HCT116 (cell line): ENCODE results near the gene TCEA2. TPM values are rescaled to one million over a fixed set of nuclear protein-coding genes. Genes with fewer than 3 reads are reported as not detected.

ENCODE experiments used
- ATAC-seq: fragments of 200-7000 bp; cut with Tn5 transposase; 2 replicates; pipeline ENCODE4 v1.9.1; 2020; ENCODE audit warnings: mild to moderate bottlenecking, moderate library complexity
- BruUV-seq: library from RNA; stranded (reverse); fragments of 400-500 nt; replicated peaks from 2 replicates; lab custom pipeline; 2021; lab: Mats Ljungman, UMichigan
- CTCF ChIA-PET: fragments of 300-600 bp; sonication (Branson Sonifier 250); formaldehyde crosslinking; loops from one replicate; lab custom pipeline; 2021; ENCODE audit warnings: antibody characterized with exemption; lab: Charles Lee
- POLR2A ChIA-PET: fragments of 300-600, 350-600 bp; sonication (Branson Sonifier 250); formaldehyde crosslinking; loops from one replicate; lab custom pipeline; 2021; ENCODE audit warnings: antibody characterized with exemption; lab: Charles Lee
- RAD21 ChIA-PET, 2 experiments: fragments of 300-600 bp; sonication (Branson Sonifier 250); formaldehyde crosslinking; loops; one replicate each; lab custom pipeline; 2023; ENCODE audit warnings: low total read pairs in 2 of 2; ENCODE audit not compliant: uncharacterized antibody in 2 of 2, unreplicated experiment in 2 of 2, low non-redundant PET in 1 of 2; lab: Charles Lee
- DNase-seq: peaks from one replicate; pipeline ENCODE4 v3.0.0-alpha.2; 2010; ENCODE audit warnings: low read depth, low spot score
- H2AFZ ChIP-seq: fragments of 200-600 bp; shearing (Covaris generic), sonication (generic); 2 replicates; pipeline ENCODE4 v1.6.1; 2017; ENCODE audit warnings: low read depth, mixed run types, mixed read lengths, antibody characterized with exemption, low read length; ENCODE audit not compliant: poor library complexity, severe bottlenecking
- H3K27ac ChIP-seq: 2 replicates; pipeline ENCODE4 v1.5.1; 2012; ENCODE audit warnings: low read depth, low read length
- H3K27me3 ChIP-seq: fragments of 200-600 bp; sonication (generic); 2 replicates; pipeline ENCODE4 v1.6.1; 2016; ENCODE audit warnings: mixed run types, low read length, mixed read lengths; ENCODE audit not compliant: insufficient read depth
- H3K36me3 ChIP-seq, 2 experiments: fragments of 200-500 bp in 1 of 2; fragments of 200-600 bp in 1 of 2; sonication (Bioruptor generic) in 1 of 2; sonication (generic) in 1 of 2; 2 replicates each; pipeline versions ENCODE4 v1.5.1 to v1.6.1; 2014 to 2016; ENCODE audit warnings: low read length in 2 of 2, inconsistent platforms in 1 of 2, mixed read lengths in 1 of 2, mixed run types in 1 of 2; ENCODE audit not compliant: insufficient read depth in 2 of 2, control insufficient read depth in 1 of 2
- H3K4me1 ChIP-seq, 2 experiments: fragments of 200-600 bp in 1 of 2; sonication (generic) in 1 of 2; 2 replicates each; pipeline versions ENCODE4 v1.5.1 to v1.6.1; 2012 to 2017; ENCODE audit warnings: low read length in 2 of 2, inconsistent platforms in 1 of 2, mild to moderate bottlenecking in 1 of 2, mixed read lengths in 1 of 2, mixed run types in 1 of 2, moderate library complexity in 1 of 2; ENCODE audit not compliant: insufficient read depth in 2 of 2, control insufficient read depth in 1 of 2
- H3K4me2 ChIP-seq: fragments of 200-600 bp; sonication (generic); 2 replicates; pipeline ENCODE4 v1.6.1; 2017; ENCODE audit warnings: mixed run types, low read length, mixed read lengths
- H3K4me3 ChIP-seq, 2 experiments: fragments of 200-600 bp in 1 of 2; sonication (generic) in 1 of 2; replicated peaks in 1 of 2; 2 replicates each; pipeline ENCODE4 v1.5.1; 2011 to 2016; ENCODE audit warnings: low read length in 2 of 2, control low read depth in 1 of 2, low read depth in 1 of 2, mild to moderate bottlenecking in 1 of 2, mixed read lengths in 1 of 2, mixed run types in 1 of 2
- H3K79me2 ChIP-seq: fragments of 200-600 bp; sonication (generic); 2 replicates; pipeline ENCODE4 v1.6.1; 2017; ENCODE audit warnings: mild to moderate bottlenecking, mixed run types, low read length, moderate library complexity, mixed read lengths; ENCODE audit not compliant: insufficient read depth
- H3K9ac ChIP-seq: fragments of 200-600 bp; sonication (generic); 2 replicates; pipeline ENCODE4 v1.6.1; 2016; ENCODE audit warnings: low read length, mixed read lengths
- H3K9me2 ChIP-seq: fragments of 200-600 bp; sonication (generic), shearing (Covaris generic); 2 replicates; pipeline ENCODE4 v1.6.1; 2017; ENCODE audit warnings: mixed run types, mild to moderate bottlenecking, moderate library complexity; ENCODE audit not compliant: insufficient read depth
- H3K9me3 ChIP-seq, 2 experiments: fragments of 200-500 bp in 1 of 2; fragments of 200-600 bp in 1 of 2; sonication (Bioruptor generic) in 1 of 2; sonication (generic) in 1 of 2; 2 replicates each; pipeline ENCODE4 v1.6.1; 2014 to 2017; ENCODE audit warnings: low read length in 2 of 2, mixed read lengths in 2 of 2, inconsistent platforms in 1 of 2, low read depth in 1 of 2, mild to moderate bottlenecking in 1 of 2, mixed run types in 1 of 2, moderate library complexity in 1 of 2; ENCODE audit not compliant: control insufficient read depth in 1 of 2, insufficient read depth in 1 of 2
- H4K20me1 ChIP-seq: fragments of 200-600 bp; sonication (generic), shearing (Covaris generic); 2 replicates; pipeline ENCODE4 v1.6.1; 2017; ENCODE audit warnings: mixed run types, mild to moderate bottlenecking, moderate library complexity; ENCODE audit not compliant: insufficient read depth
- EZH2 ChIP-seq: fragments of 200-600 bp; sonication (generic); IDR thresholded peaks from 2 replicates; pipeline ENCODE4 v1.6.1; 2017; ENCODE audit warnings: antibody characterized with exemption, mixed run types
- FOSL1 ChIP-seq: IDR thresholded peaks from 2 replicates; pipeline ENCODE4 v1.6.1; 2012; ENCODE audit warnings: low read depth
- JUND ChIP-seq: IDR thresholded peaks from 2 replicates; pipeline ENCODE4 v1.6.1; 2012
- POLR2AphosphoS5 ChIP-seq: IDR thresholded peaks from 2 replicates; pipeline ENCODE4 v1.6.1; 2011; ENCODE audit warnings: mild to moderate bottlenecking, low read depth, low read length, moderate library complexity
- SRF ChIP-seq: IDR thresholded peaks from 2 replicates; pipeline ENCODE4 v1.6.1; 2012; ENCODE audit warnings: low read depth
- ZFX ChIP-seq: fragments of 450-650 bp; IDR thresholded peaks from 2 replicates; pipeline ENCODE4 v1.6.1; 2017
- intact Hi-C: fragments of 100-400 bp; cut with micrococcal nuclease; formaldehyde crosslinking; loops from 2 replicates; pipeline ENCODE4 v1.10.0; 2022
- total RNA-seq: library from RNA; stranded (reverse); gene quantifications from one replicate; pipeline ENCODE4 v1.2.1, GENCODE V29; 2021; ENCODE audit not compliant: unreplicated experiment
- TF ChIP-seq, protein P1 (sequence below): IDR thresholded peaks from 2 replicates; pipeline ENCODE4 v1.6.1; 2012; ENCODE audit warnings: low read depth
- TF ChIP-seq, protein P2 (sequence below): IDR thresholded peaks from 2 replicates; pipeline ENCODE4 v1.6.1; 2012

The TCEA2 gene
- total RNA-seq, 1 experiment from 2014 or later = 29.7 TPM

DNA sequence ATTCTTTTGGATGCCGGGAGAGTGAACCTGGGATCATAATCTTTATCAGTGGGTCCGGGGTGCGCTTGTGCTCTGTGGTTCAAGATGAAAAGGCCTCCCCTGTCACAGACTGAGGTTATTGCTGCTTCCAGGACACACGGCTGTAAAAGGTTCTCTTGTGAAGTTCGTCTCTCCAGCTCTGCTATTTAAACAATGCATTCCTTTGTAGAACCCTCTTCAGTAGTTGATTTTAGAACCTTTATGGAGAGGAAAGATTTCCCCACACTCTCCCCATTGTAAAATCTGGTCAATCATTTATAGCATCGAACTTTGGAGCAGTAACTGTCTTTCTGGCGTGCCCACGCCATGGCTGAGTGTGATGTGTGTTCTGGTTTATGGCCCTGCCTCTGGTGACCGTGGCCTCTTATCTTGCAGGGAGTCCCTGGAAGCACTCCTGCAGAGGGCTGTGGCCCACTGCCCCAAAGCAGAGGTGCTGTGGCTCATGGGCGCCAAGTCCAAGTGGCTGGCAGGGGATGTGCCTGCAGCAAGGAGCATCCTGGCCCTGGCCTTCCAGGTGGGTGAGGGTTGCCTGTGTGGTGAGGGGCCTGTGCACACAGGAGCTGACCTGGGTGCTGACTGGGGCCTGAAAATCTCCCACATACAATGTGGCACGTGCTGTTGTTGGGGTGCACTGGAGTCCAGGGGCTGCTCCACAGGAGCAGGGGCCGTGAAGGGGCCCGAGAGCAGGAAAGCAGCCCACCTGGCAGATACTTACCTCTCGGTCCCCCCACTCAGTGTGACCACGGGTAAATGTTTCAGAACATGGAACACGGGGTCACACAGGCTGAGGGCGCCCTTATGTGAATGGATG lies 38.6 kb upstream of the TCEA2 start:
- H3K79me2 ChIP-seq = no peaks in the 10 kb centered on the region
- no peaks in the 10 kb centered on the region for H3K9me3 ChIP-seq
- no peak for ATAC-seq
- no peak overlapping the region for H2AFZ ChIP-seq
- TF ChIP-seq ZFX (no peak), FOSL1 (no peak), JUND (no peak), SRF (no peak), EZH2 (no peak), POLR2AphosphoS5 (no peak)
- TF ChIP-seq, protein P1, sequence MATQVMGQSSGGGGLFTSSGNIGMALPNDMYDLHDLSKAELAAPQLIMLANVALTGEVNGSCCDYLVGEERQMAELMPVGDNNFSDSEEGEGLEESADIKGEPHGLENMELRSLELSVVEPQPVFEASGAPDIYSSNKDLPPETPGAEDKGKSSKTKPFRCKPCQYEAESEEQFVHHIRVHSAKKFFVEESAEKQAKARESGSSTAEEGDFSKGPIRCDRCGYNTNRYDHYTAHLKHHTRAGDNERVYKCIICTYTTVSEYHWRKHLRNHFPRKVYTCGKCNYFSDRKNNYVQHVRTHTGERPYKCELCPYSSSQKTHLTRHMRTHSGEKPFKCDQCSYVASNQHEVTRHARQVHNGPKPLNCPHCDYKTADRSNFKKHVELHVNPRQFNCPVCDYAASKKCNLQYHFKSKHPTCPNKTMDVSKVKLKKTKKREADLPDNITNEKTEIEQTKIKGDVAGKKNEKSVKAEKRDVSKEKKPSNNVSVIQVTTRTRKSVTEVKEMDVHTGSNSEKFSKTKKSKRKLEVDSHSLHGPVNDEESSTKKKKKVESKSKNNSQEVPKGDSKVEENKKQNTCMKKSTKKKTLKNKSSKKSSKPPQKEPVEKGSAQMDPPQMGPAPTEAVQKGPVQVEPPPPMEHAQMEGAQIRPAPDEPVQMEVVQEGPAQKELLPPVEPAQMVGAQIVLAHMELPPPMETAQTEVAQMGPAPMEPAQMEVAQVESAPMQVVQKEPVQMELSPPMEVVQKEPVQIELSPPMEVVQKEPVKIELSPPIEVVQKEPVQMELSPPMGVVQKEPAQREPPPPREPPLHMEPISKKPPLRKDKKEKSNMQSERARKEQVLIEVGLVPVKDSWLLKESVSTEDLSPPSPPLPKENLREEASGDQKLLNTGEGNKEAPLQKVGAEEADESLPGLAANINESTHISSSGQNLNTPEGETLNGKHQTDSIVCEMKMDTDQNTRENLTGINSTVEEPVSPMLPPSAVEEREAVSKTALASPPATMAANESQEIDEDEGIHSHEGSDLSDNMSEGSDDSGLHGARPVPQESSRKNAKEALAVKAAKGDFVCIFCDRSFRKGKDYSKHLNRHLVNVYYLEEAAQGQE = no peak
- TF ChIP-seq, protein P2, sequence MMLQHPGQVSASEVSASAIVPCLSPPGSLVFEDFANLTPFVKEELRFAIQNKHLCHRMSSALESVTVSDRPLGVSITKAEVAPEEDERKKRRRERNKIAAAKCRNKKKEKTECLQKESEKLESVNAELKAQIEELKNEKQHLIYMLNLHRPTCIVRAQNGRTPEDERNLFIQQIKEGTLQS = no peak
- peaks cover 37% of the 10 kb centered on the region in 2 experiments for H3K36me3 ChIP-seq
- ChIA-PET POLR2A (no interaction called here), CTCF (no interaction called here), RAD21 (no interaction called here)
- H3K9ac ChIP-seq = no peak overlapping the region
- H3K27me3 ChIP-seq = no peaks in the 10 kb centered on the region
- H3K4me2 ChIP-seq = no peak overlapping the region
- no peak for DNase-seq
- no peaks in the 10 kb centered on the region for H3K4me1 ChIP-seq
- H3K4me3 ChIP-seq = no peak overlapping the region
- H3K27ac ChIP-seq = no peak overlapping the region
- intact Hi-C loops = no loop called here
- no peaks in the 10 kb centered on the region for H4K20me1 ChIP-seq
- BruUV-seq = no TSS peak
- H3K9me2 ChIP-seq = no peaks in the 10 kb centered on the region
